SK-N-SH treated with all-trans-retinoic acid at 6 μM for 48 hours (cell line): ENCODE results near the gene TUT4.

ENCODE experiments used
- ARNTL ChIP-seq: fragments of 450-650 bp; formaldehyde crosslinking; IDR thresholded peaks from 2 replicates; pipeline ENCODE4 v1.5.0; 2020; ENCODE audit warnings: low read depth, mild to moderate bottlenecking, moderate library complexity, borderline replicate concordance
- GLIS3 ChIP-seq: fragments of 250-450 bp; sonication (Bioruptor Pico); IDR thresholded peaks from 2 replicates; pipeline ENCODE4 v1.5.0; 2020; ENCODE audit warnings: mild to moderate bottlenecking, moderate library complexity
- OSR1 ChIP-seq: fragments of 250-450 bp; sonication (Bioruptor Pico); IDR thresholded peaks from 2 replicates; pipeline ENCODE4 v1.8.0; 2022; ENCODE audit warnings: moderate library complexity, mild to moderate bottlenecking, inconsistent platforms
- SNAI2 ChIP-seq: fragments of 250-450 bp; sonication (Bioruptor Pico); IDR thresholded peaks from 2 replicates; pipeline ENCODE4 v1.5.0; 2020; ENCODE audit warnings: mild to moderate bottlenecking, moderate library complexity
- TOX ChIP-seq: fragments of 250-450 bp; sonication (Bioruptor Pico); IDR thresholded peaks from 2 replicates; pipeline ENCODE4 v1.8.0; 2021; ENCODE audit warnings: mild to moderate bottlenecking, moderate library complexity, borderline replicate concordance
- ZC3H10 ChIP-seq: fragments of 250-450 bp; sonication (Bioruptor Pico); IDR thresholded peaks from 2 replicates; pipeline ENCODE4 v1.5.1; 2021; ENCODE audit warnings: mild to moderate bottlenecking, moderate library complexity
- ZFP3 ChIP-seq: fragments of 250-450 bp; sonication (Bioruptor Pico); IDR thresholded peaks from 2 replicates; pipeline ENCODE4 v1.5.0; 2020; ENCODE audit warnings: mild to moderate bottlenecking, moderate library complexity
- ZFP30 ChIP-seq: fragments of 450-650 bp; formaldehyde crosslinking; IDR thresholded peaks from 2 replicates; pipeline ENCODE4 v1.5.0; 2022; ENCODE audit warnings: mild to moderate bottlenecking, moderate library complexity
- ZNF565 ChIP-seq: fragments of 450-650 bp; formaldehyde crosslinking; conservative IDR thresholded peaks from 2 replicates; pipeline ENCODE4 v1.5.0; 2020; ENCODE audit warnings: low read depth, mild to moderate bottlenecking, moderate library complexity
- TF ChIP-seq, protein P1 (sequence below): fragments of 250-450 bp; sonication (Bioruptor Pico); IDR thresholded peaks from 2 replicates; pipeline ENCODE4 v1.8.0; 2020; ENCODE audit warnings: mild to moderate bottlenecking, moderate library complexity, borderline replicate concordance
- TF ChIP-seq, protein P2 (sequence below): fragments of 250-450 bp; sonication (Bioruptor Pico); IDR thresholded peaks from 2 replicates; pipeline ENCODE4 v1.5.1; 2020; ENCODE audit warnings: low read depth, mild to moderate bottlenecking, moderate library complexity

DNA sequence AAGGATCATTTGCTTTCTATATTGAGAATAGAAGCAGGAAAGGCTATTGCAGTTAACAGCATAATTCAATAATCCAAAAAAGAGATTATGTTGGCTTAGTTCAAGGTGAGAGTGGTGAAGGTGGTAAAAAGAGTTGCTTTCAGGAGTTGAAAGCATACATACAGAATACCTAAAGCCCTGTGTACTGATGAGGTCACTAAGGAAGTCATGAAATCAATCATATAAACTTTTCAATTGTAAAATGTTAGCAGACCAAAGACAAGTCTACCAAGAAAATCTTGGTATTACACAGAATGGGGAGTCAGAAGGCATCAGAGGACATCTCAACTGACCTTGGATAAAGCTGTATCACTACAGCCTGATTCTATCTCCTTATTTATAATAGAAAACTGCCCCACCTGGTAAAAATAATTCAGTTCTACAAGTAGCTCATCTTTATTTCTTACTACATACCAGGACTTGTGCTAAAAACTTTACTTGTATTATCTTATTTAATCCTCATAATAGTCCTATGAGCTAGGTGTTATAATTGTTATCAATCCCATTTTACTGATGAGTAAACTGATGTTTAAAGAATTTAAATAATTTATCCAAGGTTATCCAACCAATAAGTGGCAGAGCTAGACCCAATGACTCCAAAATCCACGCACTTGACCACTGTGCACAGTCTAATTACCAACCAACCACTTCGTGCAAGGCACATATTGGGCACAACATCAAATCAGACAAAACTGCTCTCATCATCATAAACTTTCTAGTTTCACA is 40.9 kb downstream of the TUT4 start:
- no peak for TF ChIP-seq ZNF565 (CRISPR knock-in tag)
- no peak for TF ChIP-seq ZFP30 (CRISPR knock-in tag)
- TF ChIP-seq, protein P1, sequence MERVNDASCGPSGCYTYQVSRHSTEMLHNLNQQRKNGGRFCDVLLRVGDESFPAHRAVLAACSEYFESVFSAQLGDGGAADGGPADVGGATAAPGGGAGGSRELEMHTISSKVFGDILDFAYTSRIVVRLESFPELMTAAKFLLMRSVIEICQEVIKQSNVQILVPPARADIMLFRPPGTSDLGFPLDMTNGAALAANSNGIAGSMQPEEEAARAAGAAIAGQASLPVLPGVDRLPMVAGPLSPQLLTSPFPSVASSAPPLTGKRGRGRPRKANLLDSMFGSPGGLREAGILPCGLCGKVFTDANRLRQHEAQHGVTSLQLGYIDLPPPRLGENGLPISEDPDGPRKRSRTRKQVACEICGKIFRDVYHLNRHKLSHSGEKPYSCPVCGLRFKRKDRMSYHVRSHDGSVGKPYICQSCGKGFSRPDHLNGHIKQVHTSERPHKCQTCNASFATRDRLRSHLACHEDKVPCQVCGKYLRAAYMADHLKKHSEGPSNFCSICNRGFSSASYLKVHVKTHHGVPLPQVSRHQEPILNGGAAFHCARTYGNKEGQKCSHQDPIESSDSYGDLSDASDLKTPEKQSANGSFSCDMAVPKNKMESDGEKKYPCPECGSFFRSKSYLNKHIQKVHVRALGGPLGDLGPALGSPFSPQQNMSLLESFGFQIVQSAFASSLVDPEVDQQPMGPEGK (CRISPR knock-in tag): no peak
- no peak for TF ChIP-seq ZFP3 (CRISPR knock-in tag)
- TF ChIP-seq, protein P2, sequence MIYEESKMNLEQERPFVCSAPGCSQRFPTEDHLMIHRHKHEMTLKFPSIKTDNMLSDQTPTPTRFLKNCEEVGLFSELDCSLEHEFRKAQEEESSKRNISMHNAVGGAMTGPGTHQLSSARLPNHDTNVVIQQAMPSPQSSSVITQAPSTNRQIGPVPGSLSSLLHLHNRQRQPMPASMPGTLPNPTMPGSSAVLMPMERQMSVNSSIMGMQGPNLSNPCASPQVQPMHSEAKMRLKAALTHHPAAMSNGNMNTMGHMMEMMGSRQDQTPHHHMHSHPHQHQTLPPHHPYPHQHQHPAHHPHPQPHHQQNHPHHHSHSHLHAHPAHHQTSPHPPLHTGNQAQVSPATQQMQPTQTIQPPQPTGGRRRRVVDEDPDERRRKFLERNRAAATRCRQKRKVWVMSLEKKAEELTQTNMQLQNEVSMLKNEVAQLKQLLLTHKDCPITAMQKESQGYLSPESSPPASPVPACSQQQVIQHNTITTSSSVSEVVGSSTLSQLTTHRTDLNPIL (CRISPR knock-in tag): no peak
- TF ChIP-seq ZC3H10 (CRISPR knock-in tag): no peak
- no peak for TF ChIP-seq OSR1 (CRISPR knock-in tag)
- no peak for TF ChIP-seq GLIS3 (CRISPR knock-in tag)
- no peak for TF ChIP-seq ARNTL
- no peak for TF ChIP-seq TOX (CRISPR knock-in tag)
- TF ChIP-seq SNAI2 (CRISPR knock-in tag): no peak
